Activated naive CD4-positive, alpha-beta T cell treated with anti-CD3 and anti-CD28 coated beads, Interleukin-2, amount 50 U/mL, for 72 hours (primary cell): Measurements from ENCODE around the gene VCAN. TPM values are rescaled to one million over a fixed set of nuclear protein-coding genes. Genes with fewer than 3 reads are reported as not detected.

Experiments
- ATAC-seq, 2 donors: fragments of 150-1000 bp; cut with Tn5 transposase; 2 replicates each; pipeline ENCODE4 v1.10.0; 2021; ENCODE audit warnings: mild to moderate bottlenecking in 2 of 2, moderate library complexity in 2 of 2
- DNase-seq, 2 donors: peaks; one replicate each; pipeline ENCODE4 v3.0.0; 2021 to 2022; ENCODE audit warnings: low spot score in 2 of 2
- H3K27ac Mint-ChIP-seq, 2 donors: one replicate each; pipeline ENCODE4 v1.8.0; 2022; ENCODE audit warnings: mild to moderate bottlenecking in 2 of 2, mixed read lengths in 2 of 2
- H3K36me3 Mint-ChIP-seq, 2 donors: one replicate each; pipeline ENCODE4 v1.8.0; 2022; ENCODE audit warnings: mixed read lengths in 2 of 2
- H3K9me3 Mint-ChIP-seq, 2 donors: one replicate each; pipeline ENCODE4 v1.8.0; 2022; ENCODE audit warnings: mixed read lengths in 2 of 2
- total RNA-seq, 2 donors: library from RNA; stranded (reverse); gene quantifications; one replicate each; pipeline ENCODE4 v1.2.3, GENCODE V29; 2022

Gene VCAN
- total RNA-seq, 2 donors from 2014 or later: 0.04 to 0.11 TPM

- Mint-ChIP-seq H3K9me3 (peaks cover 0 to 4% of the 10 kb centered on the region in 2 donors), H3K36me3 (no peaks in the 10 kb centered on the region), H3K27ac (no peak overlapping the region)
- no peak for DNase-seq
- ATAC-seq: no peak
Observed at GRCh38 chr5:83608122-83608521, 136.6 kb downstream of the VCAN start.

DNA sequence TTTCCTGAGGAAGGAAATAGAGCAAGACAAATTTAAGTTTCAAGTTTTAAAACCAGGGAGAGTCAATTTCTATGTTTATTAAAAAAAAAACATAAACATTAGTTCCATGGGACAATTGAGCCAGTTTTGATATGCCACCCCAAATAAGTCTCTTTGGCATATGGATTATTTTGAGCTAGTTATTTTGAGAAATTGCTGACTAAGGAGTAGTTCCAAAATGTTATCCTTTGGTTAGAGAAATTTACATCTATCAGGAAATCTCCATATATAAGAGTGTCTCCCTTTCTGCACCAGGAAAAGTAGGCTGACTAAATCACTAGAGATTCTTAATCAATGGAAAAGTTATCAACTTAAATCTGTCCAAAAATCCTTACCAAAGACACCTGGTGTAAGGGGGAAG is 143.3 kb downstream of the VCAN start:
- Mint-ChIP-seq H3K27ac (no peak overlapping the region), H3K9me3 (peaks cover 13 to 17% of the 10 kb centered on the region in 2 donors), H3K36me3 (peaks cover 7 to 9% of the 10 kb centered on the region in 2 donors)
- no peak for ATAC-seq
- no peak for DNase-seq

DNA sequence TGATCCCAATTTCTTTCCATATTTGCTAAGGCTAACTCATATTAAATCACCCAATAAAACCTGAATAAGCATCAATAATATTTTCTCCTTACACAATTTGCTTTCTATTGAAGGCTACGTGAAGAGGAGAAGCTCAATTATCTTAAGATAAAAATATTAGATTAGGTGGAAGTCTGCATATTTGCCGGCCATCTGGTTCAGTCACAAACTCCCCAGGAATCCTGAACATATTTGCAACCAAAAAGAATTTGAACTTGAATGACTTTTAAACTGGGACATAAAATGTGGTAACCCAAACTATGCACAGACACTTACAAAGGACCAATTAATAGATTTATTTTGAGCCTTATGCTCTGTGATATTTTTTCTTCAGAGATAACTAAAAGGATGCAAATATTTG is 156.8 kb downstream of the VCAN start:
- no peak for DNase-seq
- H3K9me3 Mint-ChIP-seq: no peaks in the 10 kb centered on the region
- H3K27ac Mint-ChIP-seq: no peak overlapping the region
- ATAC-seq: no peak
- no peaks in the 10 kb centered on the region for H3K36me3 Mint-ChIP-seq

Other genes starting within 250 kb of the VCAN start
- not detected for gene HAPLN1, start 249.1 kb downstream of the VCAN start, total RNA-seq